GM12878 (cell line): ENCODE measurements around the gene FAM83G. TPM values are rescaled to one million over a fixed set of nuclear protein-coding genes. Genes with fewer than 3 reads are reported as not detected.

Experiments used
- ATAC-seq: fragments of 200-7000 bp; cut with Tn5 transposase; 3 replicates; pipeline ENCODE4 v1.9.1; 2020; ENCODE audit warnings: mild to moderate bottlenecking, moderate library complexity
- BruUV-seq: library from RNA; stranded (reverse); fragments of 400-500 nt; replicated peaks from 2 replicates; lab custom pipeline; 2021; lab: Mats Ljungman, UMichigan
- CTCF ChIA-PET: fragments of 300-600 bp; sonication (Branson Sonifier 250); formaldehyde crosslinking; extraction: SDS; loops from one replicate; lab custom pipeline; 2021; ENCODE audit warnings: inconsistent platforms; lab: Yijun Ruan, JAX
- POLR2A ChIA-PET: fragments of 350-600 bp; formaldehyde crosslinking; extraction: SDS; loops from one replicate; lab custom pipeline; 2021; ENCODE audit warnings: inconsistent platforms; lab: Charles Lee
- RAD21 ChIA-PET: fragments of 300-600 bp; sonication (Branson Sonifier 250); formaldehyde crosslinking; loops from one replicate; lab custom pipeline; 2023; ENCODE audit warnings: antibody characterized with exemption; ENCODE audit not compliant: unreplicated experiment; lab: Charles Lee
- SMC1A ChIA-PET: fragments of 300-600 bp; sonication (Branson Sonifier 250); formaldehyde crosslinking; loops from one replicate; lab custom pipeline; 2023; ENCODE audit not compliant: unreplicated experiment, uncharacterized antibody; lab: Charles Lee
- DNase-seq: peaks from one replicate; pipeline ENCODE4 v3.0.0-alpha.2; 2011; ENCODE audit warnings: low read depth, low spot score
- FAIRE-seq: peaks from 3 replicates; lab custom pipeline; 2011; peaks lifted over from hg19 to GRCh38; lab: Jason Lieb, UNC
- H2AFZ ChIP-seq: 2 replicates; pipeline ENCODE4 v1.6.0; 2011; ENCODE audit warnings: low read depth, low read length, control low read depth; ENCODE audit not compliant: control insufficient read depth
- H3K27ac ChIP-seq: 2 replicates; pipeline ENCODE4 v1.5.1; 2011; ENCODE audit warnings: control low read depth; ENCODE audit not compliant: control insufficient read depth, insufficient read depth
- H3K27me3 ChIP-seq, 2 experiments: replicated peaks in 1 of 2; 2 replicates each; pipeline versions ENCODE4 v1.6.0 to v1.6.1; 2011; ENCODE audit warnings: low read length in 1 of 2; ENCODE audit not compliant: control insufficient read depth in 2 of 2, insufficient read depth in 2 of 2
- H3K36me3 ChIP-seq, 2 experiments: 2 replicates each; pipeline ENCODE4 v1.5.1; 2011; ENCODE audit warnings: low read length in 1 of 2; ENCODE audit not compliant: control insufficient read depth in 2 of 2, insufficient read depth in 2 of 2
- H3K4me1 ChIP-seq: 2 replicates; pipeline ENCODE4 v1.6.1; 2011; ENCODE audit warnings: mild to moderate bottlenecking, low read length, moderate library complexity, mixed read lengths; ENCODE audit not compliant: control insufficient read depth, insufficient read depth
- H3K4me2 ChIP-seq: 2 replicates; pipeline ENCODE4 v1.6.0; 2011; ENCODE audit warnings: control low read depth; ENCODE audit not compliant: control insufficient read depth, insufficient read depth
- H3K4me3 ChIP-seq: fragments of 200-600 bp; sonication (generic); 2 replicates; pipeline ENCODE4 v1.5.1; 2016
- H3K79me2 ChIP-seq: 2 replicates; pipeline ENCODE4 v1.6.0; 2011; ENCODE audit warnings: low read length; ENCODE audit not compliant: control insufficient read depth, insufficient read depth
- H3K9ac ChIP-seq: 2 replicates; pipeline ENCODE4 v1.8.0; 2011; ENCODE audit warnings: low read length, control low read depth, mixed read lengths; ENCODE audit not compliant: control insufficient read depth, insufficient read depth
- H3K9me3 ChIP-seq: replicated peaks from 3 replicates; pipeline ENCODE4 v1.5.1; 2011; ENCODE audit warnings: mild to moderate bottlenecking, low read length; ENCODE audit not compliant: control insufficient read depth, insufficient read depth
- H4K20me1 ChIP-seq: 2 replicates; pipeline ENCODE4 v1.6.0; 2011; ENCODE audit not compliant: control insufficient read depth, insufficient read depth
- HDAC6 ChIP-seq: fragments of 200-600 bp; sonication (generic); IDR thresholded peaks from one replicate; pipeline ENCODE4 v1.8.0; 2017; ENCODE audit warnings: antibody characterized with exemption; ENCODE audit not compliant: unreplicated experiment
- IRF3 ChIP-seq: fragments of 450-650 bp; IDR thresholded peaks from 2 replicates; pipeline ENCODE4 v1.6.1; 2014; ENCODE audit warnings: mild to moderate bottlenecking
- NFYA ChIP-seq: IDR thresholded peaks from 2 replicates; pipeline ENCODE4 v1.6.1; 2011; ENCODE audit warnings: low read depth, mild to moderate bottlenecking, low read length, improper control_type of control experiment, borderline replicate concordance
- PML ChIP-seq: IDR thresholded peaks from 2 replicates; pipeline ENCODE4 v1.6.1; 2012; ENCODE audit warnings: low read length, inconsistent platforms
- SMARCA5 ChIP-seq: fragments of 450-650 bp; IDR thresholded peaks from 2 replicates; pipeline ENCODE4 v1.6.1; 2017; ENCODE audit warnings: mild to moderate bottlenecking
- ZBTB40 ChIP-seq: fragments of 450-650 bp; IDR thresholded peaks from 2 replicates; pipeline ENCODE4 v1.6.1; 2016; ENCODE audit warnings: mild to moderate bottlenecking, moderate library complexity, borderline replicate concordance
- WGBS: methylation state at CpG from one replicate; pipeline ENCODE4 v1.1.6; 2016; ENCODE audit warnings: low lambda C conversion rate; ENCODE audit not compliant: insufficient replicate concordance, insufficient coverage; ENCODE audit errors: missing lambda C conversion rate; 5-methylcytosine and 5-hydroxymethylcytosine counted together
- in situ Hi-C: fragments of 300-500 bp; cut with MboI; formaldehyde crosslinking; loops from 9 replicates; pipeline ENCODE4 v1.14.3; 2018; ENCODE audit warnings: mixed read lengths
- intact Hi-C: fragments of 100-400 bp; cut with micrococcal nuclease; formaldehyde crosslinking; loops from one replicate; pipeline ENCODE4 v1.14.2; 2022; ENCODE audit not compliant: unreplicated experiment
- polyA plus RNA-seq, 11 experiments: library from polyadenylated mRNA; depleted of rRNA in 4 of 11; unstranded in 6 of 11; stranded (reverse) in 5 of 11; fragments of >200 nt; fragmentation: Nextera tagmentation in 4 of 11; fragmentation: Illumina TruSeq in 1 of 11; extraction: Ambion mirVana in 4 of 11; extraction: Trizol in 1 of 11; gene quantifications; 1 replicate in 1 of 11; 2 replicates in 10 of 11; pipeline versions ENCODE4 v1.2.1 to v1.2.3, GENCODE V29; 2011 to 2016; ENCODE audit warnings: inconsistent platforms in 2 of 11, missing spikeins in 2 of 11, low read depth in 1 of 11
- total RNA-seq, 4 experiments: library from RNA; depleted of rRNA in 3 of 4; stranded (reverse); fragments of >200 nt in 3 of 4; fragmentation: Illumina TruSeq in 1 of 4; extraction: Trizol in 1 of 4; gene quantifications; 2 replicates each; pipeline versions ENCODE4 v1.2.1 to v1.2.3, GENCODE V29; 2013 to 2021
- TF ChIP-seq, protein P1 (sequence below): IDR thresholded peaks from 2 replicates; pipeline ENCODE4 v1.6.1; 2012; ENCODE audit warnings: improper control_type of control experiment, low read depth, low read length; ENCODE audit not compliant: insufficient replicate concordance

Gene FAM83G
- total and polyA plus RNA-seq, 10 of the 15 experiments (the other 5 are each of a cell fraction or from before 2014, with no cell fraction given): 0.03 to 16.7 (median 6.5) TPM

- no TSS peak for BruUV-seq
- WGBS: 71% methylated on average over 23 of the region's 23 CpGs
- no peaks in the 10 kb centered on the region for H3K79me2 ChIP-seq
- no peak overlapping the region for H3K27ac ChIP-seq
- SMC1A ChIA-PET: interaction anchor here (0.9 kb wide), 1 partner anchor 15 kb away, joined by 4 read pairs; no protein-coding TSS in a partner anchor
- intact Hi-C loops: no loop called here
- CTCF ChIA-PET: no interaction called here
- in situ Hi-C loops: no loop called here
- H3K9ac ChIP-seq: no peak overlapping the region
- DNase-seq: no peak
- no peak overlapping the region for H3K4me2 ChIP-seq
- no peaks in the 10 kb centered on the region for H3K27me3 ChIP-seq
- RAD21 ChIA-PET: no interaction called here
- no peak overlapping the region for H2AFZ ChIP-seq
- no peak overlapping the region for H3K4me3 ChIP-seq
- H3K4me1 ChIP-seq: peaks cover 10% of the 10 kb centered on the region
- H4K20me1 ChIP-seq: no peaks in the 10 kb centered on the region
- H3K9me3 ChIP-seq: no peaks in the 10 kb centered on the region
- no peak for FAIRE-seq
- POLR2A ChIA-PET: interaction anchor here (0.9 kb wide), 1 partner anchor 105 kb away, joined by 3 read pairs; no protein-coding TSS in a partner anchor
- ATAC-seq: no peak
- H3K36me3 ChIP-seq: no peaks in the 10 kb centered on the region
- TF ChIP-seq SMARCA5 (no peak), ZBTB40 (no peak), NFYA (no peak), PML (no peak), IRF3 (no peak), HDAC6 (no peak)
- TF ChIP-seq, protein P1, sequence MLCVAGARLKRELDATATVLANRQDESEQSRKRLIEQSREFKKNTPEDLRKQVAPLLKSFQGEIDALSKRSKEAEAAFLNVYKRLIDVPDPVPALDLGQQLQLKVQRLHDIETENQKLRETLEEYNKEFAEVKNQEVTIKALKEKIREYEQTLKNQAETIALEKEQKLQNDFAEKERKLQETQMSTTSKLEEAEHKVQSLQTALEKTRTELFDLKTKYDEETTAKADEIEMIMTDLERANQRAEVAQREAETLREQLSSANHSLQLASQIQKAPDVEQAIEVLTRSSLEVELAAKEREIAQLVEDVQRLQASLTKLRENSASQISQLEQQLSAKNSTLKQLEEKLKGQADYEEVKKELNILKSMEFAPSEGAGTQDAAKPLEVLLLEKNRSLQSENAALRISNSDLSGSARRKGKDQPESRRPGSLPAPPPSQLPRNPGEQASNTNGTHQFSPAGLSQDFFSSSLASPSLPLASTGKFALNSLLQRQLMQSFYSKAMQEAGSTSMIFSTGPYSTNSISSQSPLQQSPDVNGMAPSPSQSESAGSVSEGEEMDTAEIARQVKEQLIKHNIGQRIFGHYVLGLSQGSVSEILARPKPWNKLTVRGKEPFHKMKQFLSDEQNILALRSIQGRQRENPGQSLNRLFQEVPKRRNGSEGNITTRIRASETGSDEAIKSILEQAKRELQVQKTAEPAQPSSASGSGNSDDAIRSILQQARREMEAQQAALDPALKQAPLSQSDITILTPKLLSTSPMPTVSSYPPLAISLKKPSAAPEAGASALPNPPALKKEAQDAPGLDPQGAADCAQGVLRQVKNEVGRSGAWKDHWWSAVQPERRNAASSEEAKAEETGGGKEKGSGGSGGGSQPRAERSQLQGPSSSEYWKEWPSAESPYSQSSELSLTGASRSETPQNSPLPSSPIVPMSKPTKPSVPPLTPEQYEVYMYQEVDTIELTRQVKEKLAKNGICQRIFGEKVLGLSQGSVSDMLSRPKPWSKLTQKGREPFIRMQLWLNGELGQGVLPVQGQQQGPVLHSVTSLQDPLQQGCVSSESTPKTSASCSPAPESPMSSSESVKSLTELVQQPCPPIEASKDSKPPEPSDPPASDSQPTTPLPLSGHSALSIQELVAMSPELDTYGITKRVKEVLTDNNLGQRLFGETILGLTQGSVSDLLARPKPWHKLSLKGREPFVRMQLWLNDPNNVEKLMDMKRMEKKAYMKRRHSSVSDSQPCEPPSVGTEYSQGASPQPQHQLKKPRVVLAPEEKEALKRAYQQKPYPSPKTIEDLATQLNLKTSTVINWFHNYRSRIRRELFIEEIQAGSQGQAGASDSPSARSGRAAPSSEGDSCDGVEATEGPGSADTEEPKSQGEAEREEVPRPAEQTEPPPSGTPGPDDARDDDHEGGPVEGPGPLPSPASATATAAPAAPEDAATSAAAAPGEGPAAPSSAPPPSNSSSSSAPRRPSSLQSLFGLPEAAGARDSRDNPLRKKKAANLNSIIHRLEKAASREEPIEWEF: no peak
These were observed 41.2 kb downstream of the FAM83G start for GRCh38 chr17:18963126-18964017.
